A549 (cell line): ENCODE measurements around the gene RUNDC3A. TPM values are rescaled to one million over a fixed set of nuclear protein-coding genes. Genes with fewer than 3 reads are reported as not detected.

Experiments used
- ATAC-seq, 2 experiments: fragments of 200-7000 bp in 1 of 2; fragments of >200 bp in 1 of 2; cut with Nextera tagmentation in 1 of 2; cut with Tn5 transposase in 1 of 2; 3 replicates each; pipeline versions ENCODE4 v1.8.0 to v1.9.1; 2018 to 2020; ENCODE audit warnings: mild to moderate bottlenecking in 1 of 2, moderate library complexity in 1 of 2
- CTCF ChIA-PET: fragments of 300-600 bp; sonication (Branson Sonifier 250); formaldehyde crosslinking; extraction: SDS; loops from one replicate; lab custom pipeline; 2021; ENCODE audit warnings: antibody characterized with exemption, inconsistent platforms; lab: Yijun Ruan, JAX
- POLR2A ChIA-PET: fragments of 350-600 bp; formaldehyde crosslinking; extraction: SDS; loops from one replicate; lab custom pipeline; 2021; ENCODE audit warnings: antibody characterized with exemption, inconsistent platforms; lab: Yijun Ruan, JAX
- DNase-seq, 2 experiments: peaks; one replicate each; pipeline versions ENCODE4 v3.0.0 to v3.0.0-alpha.2; 2011 to 2016; ENCODE audit warnings: low read depth in 1 of 2, low spot score in 1 of 2
- FAIRE-seq: peaks from 2 replicates; lab custom pipeline; 2011; peaks lifted over from hg19 to GRCh38; lab: Jason Lieb, UNC
- H3K27ac ChIP-seq, 2 experiments: fragments of >200 bp; sonication (Bioruptor Twin); formaldehyde crosslinking; 3 replicates each; pipeline ENCODE4 v1.5.1; 2016 to 2017
- H3K4me1 ChIP-seq: fragments of >200 bp; sonication (Bioruptor Twin); formaldehyde crosslinking; 3 replicates; pipeline ENCODE4 v1.6.1; 2016
- H3K4me2 ChIP-seq: fragments of >200 bp; sonication (Bioruptor Twin); formaldehyde crosslinking; 3 replicates; pipeline ENCODE4 v1.6.1; 2016
- H3K4me3 ChIP-seq: fragments of >200 bp; sonication (Bioruptor Twin); formaldehyde crosslinking; 3 replicates; pipeline ENCODE4 v1.5.1; 2016
- H3K9me3 ChIP-seq: fragments of >200 bp; sonication (Bioruptor Twin); formaldehyde crosslinking; 3 replicates; pipeline ENCODE4 v1.6.1; 2016
- BHLHE40 ChIP-seq: IDR thresholded peaks from 2 replicates; pipeline ENCODE4 v1.6.1; 2012; ENCODE audit warnings: low read depth, low read length, inconsistent platforms
- CBX2 ChIP-seq: fragments of 200-600 bp; sonication (generic); IDR thresholded peaks from 2 replicates; pipeline ENCODE4 v1.6.1; 2016; ENCODE audit warnings: low read depth, mild to moderate bottlenecking, borderline replicate concordance
- EHF ChIP-seq: fragments of 250-450 bp; sonication (Bioruptor Pico); IDR thresholded peaks from 2 replicates; pipeline ENCODE4 v1.5.0; 2020; ENCODE audit warnings: mild to moderate bottlenecking
- EHMT2 ChIP-seq: fragments of 200-600 bp; sonication (generic); IDR thresholded peaks from 2 replicates; pipeline ENCODE4 v1.6.1; 2016; ENCODE audit warnings: antibody characterized with exemption, low read depth, mild to moderate bottlenecking, moderate library complexity
- EP300 ChIP-seq, 2 experiments: fragments of >200 bp; sonication (Bioruptor Twin); formaldehyde crosslinking; IDR thresholded peaks; 2 replicates in 1 of 2; 3 replicates in 1 of 2; pipeline ENCODE4 v1.6.1; 2016 to 2017
- FOSL2 ChIP-seq, 2 experiments: fragments of 450-650 bp in 1 of 2; fragments of >200 bp in 1 of 2; sonication (Bioruptor Twin) in 1 of 2; formaldehyde crosslinking; IDR thresholded peaks; 2 replicates each; pipeline versions ENCODE4 v1.5.0 to v1.6.1; 2016 to 2020; ENCODE audit warnings: mild to moderate bottlenecking in 1 of 2, moderate library complexity in 1 of 2
- GATA3 ChIP-seq: IDR thresholded peaks from 2 replicates; pipeline ENCODE4 v1.6.1; 2012; ENCODE audit warnings: borderline replicate concordance
- HOXA7 ChIP-seq: fragments of 250-450 bp; sonication (Bioruptor Pico); IDR thresholded peaks from 2 replicates; pipeline ENCODE4 v1.5.0; 2020; ENCODE audit warnings: mild to moderate bottlenecking, moderate library complexity
- HOXB13 ChIP-seq: fragments of 250-450 bp; sonication (Bioruptor Pico); IDR thresholded peaks from 2 replicates; pipeline ENCODE4 v1.5.0; 2020; ENCODE audit warnings: low read depth, mild to moderate bottlenecking, moderate library complexity
- HOXB5 ChIP-seq: fragments of 250-450 bp; sonication (Bioruptor Pico); IDR thresholded peaks from 2 replicates; pipeline ENCODE4 v1.5.0; 2020; ENCODE audit warnings: mild to moderate bottlenecking, moderate library complexity
- JUN ChIP-seq, 2 experiments: fragments of >200 bp; sonication (Bioruptor Twin); formaldehyde crosslinking; IDR thresholded peaks; 2 replicates in 1 of 2; 3 replicates in 1 of 2; pipeline ENCODE4 v1.6.1; 2016 to 2017
- JUNB ChIP-seq: fragments of >200 bp; sonication (Bioruptor Twin); formaldehyde crosslinking; IDR thresholded peaks from 2 replicates; pipeline ENCODE4 v1.6.1; 2016
- KDM5A ChIP-seq: fragments of 200-600 bp; sonication (generic); IDR thresholded peaks from 2 replicates; pipeline ENCODE4 v1.6.1; 2016; ENCODE audit warnings: antibody characterized with exemption, mild to moderate bottlenecking
- MAFK ChIP-seq: fragments of 450-650 bp; IDR thresholded peaks from 2 replicates; pipeline ENCODE4 v1.6.1; 2014; ENCODE audit not compliant: partially characterized antibody
- MYC ChIP-seq: IDR thresholded peaks from 2 replicates; pipeline ENCODE4 v1.6.1; 2012; ENCODE audit warnings: mild to moderate bottlenecking, inconsistent platforms, low read length, improper control_type of control experiment, borderline replicate concordance
- NFE2L2 ChIP-seq: fragments of 150-350 bp; conservative IDR thresholded peaks from 2 replicates; pipeline ENCODE4 v1.6.1; 2014; ENCODE audit warnings: low read length
- NPAS2 ChIP-seq: fragments of 250-450 bp; sonication (Bioruptor Pico); IDR thresholded peaks from 2 replicates; pipeline ENCODE4 v1.8.0; 2022; ENCODE audit warnings: mild to moderate bottlenecking, moderate library complexity, borderline replicate concordance
- NR3C1 ChIP-seq: fragments of >200 bp; sonication (Bioruptor Twin); formaldehyde crosslinking; IDR thresholded peaks from 3 replicates; pipeline ENCODE4 v1.6.1; 2017
- PHF8 ChIP-seq: fragments of 200-600 bp; sonication (generic); IDR thresholded peaks from 2 replicates; pipeline ENCODE4 v1.6.1; 2016; ENCODE audit warnings: low read depth, mild to moderate bottlenecking, antibody characterized with exemption, moderate library complexity, borderline replicate concordance
- POLR2A ChIP-seq: IDR thresholded peaks from 2 replicates; pipeline ENCODE4 v1.6.1; 2012; ENCODE audit warnings: mild to moderate bottlenecking, low read length
- RAD21 ChIP-seq, 2 experiments: fragments of >200 bp in 1 of 2; sonication (Bioruptor Twin) in 1 of 2; formaldehyde crosslinking in 1 of 2; IDR thresholded peaks in 1 of 2; conservative IDR thresholded peaks in 1 of 2; 2 replicates in 1 of 2; 3 replicates in 1 of 2; pipeline ENCODE4 v1.6.1; 2012 to 2018; ENCODE audit warnings: inconsistent platforms in 1 of 2
- RARB ChIP-seq: fragments of 250-450 bp; sonication (Bioruptor Pico); IDR thresholded peaks from 2 replicates; pipeline ENCODE4 v1.8.0; 2021; ENCODE audit warnings: mild to moderate bottlenecking, moderate library complexity
- RCOR1 ChIP-seq: fragments of 150-350 bp; IDR thresholded peaks from 2 replicates; pipeline ENCODE4 v1.6.1; 2014; ENCODE audit warnings: antibody characterized with exemption, low read length, low read depth
- RNF2 ChIP-seq: fragments of 200-600 bp; sonication (generic); IDR thresholded peaks from 2 replicates; pipeline ENCODE4 v1.6.1; 2016; ENCODE audit warnings: low read depth, mild to moderate bottlenecking, antibody characterized with exemption, moderate library complexity, borderline replicate concordance
- SMC3 ChIP-seq: fragments of >200 bp; sonication (Bioruptor Twin); formaldehyde crosslinking; IDR thresholded peaks from 3 replicates; pipeline ENCODE4 v1.6.1; 2018; ENCODE audit warnings: inconsistent platforms
- ZC3H11A ChIP-seq: fragments of 450-650 bp; IDR thresholded peaks from 2 replicates; pipeline ENCODE4 v1.6.1; 2014; ENCODE audit warnings: antibody characterized with exemption, mild to moderate bottlenecking
- ZFP36 ChIP-seq: fragments of 450-650 bp; IDR thresholded peaks from 2 replicates; pipeline ENCODE4 v1.6.1; 2014; ENCODE audit warnings: borderline replicate concordance; ENCODE audit not compliant: partially characterized antibody
- WGBS: methylation state at CpG from one replicate; pipeline ENCODE4 v1.1.6; 2017; ENCODE audit errors: missing lambda C conversion rate; 5-methylcytosine and 5-hydroxymethylcytosine counted together
- polyA plus RNA-seq, 4 experiments: library from polyadenylated mRNA; depleted of rRNA in 3 of 4; stranded (reverse); fragments of >200 nt; fragmentation: RNase III in 1 of 4; extraction: RNeasy Plus Mini Kit Qiagen cat#74134 plus additional on column Dnase treatment in 1 of 4; gene quantifications; 2 replicates in 3 of 4; 3 replicates in 1 of 4; pipeline ENCODE4 v1.2.3, GENCODE V29; 2011 to 2017
- TF ChIP-seq, protein P1 (sequence below): IDR thresholded peaks from 2 replicates; pipeline ENCODE4 v1.6.1; 2012; ENCODE audit warnings: low read depth, borderline replicate concordance
- TF ChIP-seq, protein P2 (sequence below): fragments of 450-650 bp; IDR thresholded peaks from 2 replicates; pipeline ENCODE4 v1.6.1; 2014; ENCODE audit warnings: antibody characterized with exemption
- TF ChIP-seq, protein P3 (sequence below): fragments of >200 bp; sonication (Bioruptor Twin); formaldehyde crosslinking; IDR thresholded peaks from 2 replicates; pipeline ENCODE4 v1.6.1; 2016
- TF ChIP-seq, protein P4 (sequence below): fragments of 150-350 bp; IDR thresholded peaks from 2 replicates; pipeline ENCODE4 v1.6.1; 2014; ENCODE audit warnings: low read depth, mild to moderate bottlenecking, low read length
- TF ChIP-seq, protein P5 (sequence below): fragments of >200 bp; sonication (Bioruptor Twin); formaldehyde crosslinking; IDR thresholded peaks from 3 replicates; pipeline ENCODE4 v1.6.1; 2016

Gene RUNDC3A
- polyA plus RNA-seq, 2 of the 4 experiments (the other 2 are of a cell fraction), result 0.45 to 0.48 TPM

DNA sequence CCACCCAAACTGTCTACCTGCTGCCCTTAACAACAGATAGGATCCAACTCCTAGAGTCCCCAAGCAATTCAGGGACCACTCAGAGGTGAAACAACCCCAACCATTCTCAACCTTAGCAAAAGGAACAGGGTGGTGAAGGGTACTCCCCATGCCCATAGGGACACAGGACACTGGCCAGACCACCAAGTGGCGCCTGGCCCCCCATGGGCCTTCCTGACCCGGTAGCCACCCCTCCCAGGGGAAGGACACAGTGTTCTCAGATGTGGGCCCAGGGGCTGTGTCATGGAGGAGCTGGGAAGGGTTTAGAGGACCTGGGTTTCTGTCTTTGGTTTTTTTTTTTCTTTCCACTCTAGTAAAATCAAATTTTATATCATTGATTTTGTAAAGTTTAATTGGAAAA lies 25.9 kb downstream of the RUNDC3A start:
- 45% methylated on average over 2 of the region's 2 CpGs for WGBS
- Histone ChIP-seq H3K4me3 (no peak overlapping the region), H3K4me1 (peaks cover 11% of the 10 kb centered on the region), H3K27ac (no peak overlapping the region), H3K4me2 (no peak overlapping the region)
- POLR2A ChIA-PET, result no interaction called here
- no peak for DNase-seq
- TF ChIP-seq ZFP36 (no peak), RNF2 (no peak), NR3C1 (no peak), JUNB (no peak), EHMT2 (no peak), POLR2A (no peak), NFE2L2 (no peak), RCOR1 (no peak), PHF8 (no peak), SMC3 (no peak), GATA3 (no peak), NPAS2 (CRISPR knock-in tag) (no peak), ZC3H11A (no peak), BHLHE40 (no peak), JUN (IDR thresholded peaks at IDR 0.05) (no peak), HOXB13 (CRISPR knock-in tag) (no peak), MAFK (no peak)
- TF ChIP-seq, protein P1, sequence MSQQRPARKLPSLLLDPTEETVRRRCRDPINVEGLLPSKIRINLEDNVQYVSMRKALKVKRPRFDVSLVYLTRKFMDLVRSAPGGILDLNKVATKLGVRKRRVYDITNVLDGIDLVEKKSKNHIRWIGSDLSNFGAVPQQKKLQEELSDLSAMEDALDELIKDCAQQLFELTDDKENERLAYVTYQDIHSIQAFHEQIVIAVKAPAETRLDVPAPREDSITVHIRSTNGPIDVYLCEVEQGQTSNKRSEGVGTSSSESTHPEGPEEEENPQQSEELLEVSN, result no peak
- TF ChIP-seq, protein P2, sequence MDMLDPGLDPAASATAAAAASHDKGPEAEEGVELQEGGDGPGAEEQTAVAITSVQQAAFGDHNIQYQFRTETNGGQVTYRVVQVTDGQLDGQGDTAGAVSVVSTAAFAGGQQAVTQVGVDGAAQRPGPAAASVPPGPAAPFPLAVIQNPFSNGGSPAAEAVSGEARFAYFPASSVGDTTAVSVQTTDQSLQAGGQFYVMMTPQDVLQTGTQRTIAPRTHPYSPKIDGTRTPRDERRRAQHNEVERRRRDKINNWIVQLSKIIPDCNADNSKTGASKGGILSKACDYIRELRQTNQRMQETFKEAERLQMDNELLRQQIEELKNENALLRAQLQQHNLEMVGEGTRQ, result no peak
- TF ChIP-seq, protein P3, sequence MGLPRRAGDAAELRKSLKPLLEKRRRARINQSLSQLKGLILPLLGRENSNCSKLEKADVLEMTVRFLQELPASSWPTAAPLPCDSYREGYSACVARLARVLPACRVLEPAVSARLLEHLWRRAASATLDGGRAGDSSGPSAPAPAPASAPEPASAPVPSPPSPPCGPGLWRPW, result no peak
- TF ChIP-seq, all 56 proteins: peak for 0
- no peaks in the 10 kb centered on the region for H3K9me3 ChIP-seq
- CTCF ChIA-PET, result interaction anchor here (2.2 to 13.6 kb wide), 3 partner anchors 14 to 121 kb away, joined by 8 to 327 read pairs (median 246); partner anchors contain the start of genes FAM171A2 and GRN
- ATAC-seq (no peak), FAIRE-seq (no peak)

DNA sequence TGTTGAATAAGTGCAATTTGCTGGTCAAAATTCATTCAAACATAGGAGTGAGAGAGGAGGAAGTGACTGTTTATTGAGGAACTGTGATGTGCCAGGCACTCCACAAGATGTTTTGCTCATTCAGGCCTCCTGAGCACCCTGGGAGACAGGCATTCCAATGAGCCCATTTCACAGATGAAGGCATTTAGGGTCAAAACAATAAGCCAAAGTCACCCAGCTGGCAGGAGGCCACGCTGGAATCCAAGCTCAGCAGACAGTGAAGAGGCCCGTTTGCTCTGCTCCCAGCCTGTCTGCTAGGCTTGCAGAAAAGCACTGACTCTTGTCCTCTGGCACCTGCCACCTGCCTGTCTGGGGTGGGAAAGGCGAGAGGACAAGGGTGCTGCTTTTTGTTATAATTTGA lies 26.3 kb downstream of the RUNDC3A start:
- Histone ChIP-seq H3K4me3 (no peak overlapping the region), H3K9me3 (no peaks in the 10 kb centered on the region), H3K27ac (no peak overlapping the region), H3K4me2 (no peak overlapping the region), H3K4me1 (peaks cover 11% of the 10 kb centered on the region)
- TF ChIP-seq PHF8 (no peak), HOXA7 (CRISPR knock-in tag) (no peak)
- TF ChIP-seq, protein P4, sequence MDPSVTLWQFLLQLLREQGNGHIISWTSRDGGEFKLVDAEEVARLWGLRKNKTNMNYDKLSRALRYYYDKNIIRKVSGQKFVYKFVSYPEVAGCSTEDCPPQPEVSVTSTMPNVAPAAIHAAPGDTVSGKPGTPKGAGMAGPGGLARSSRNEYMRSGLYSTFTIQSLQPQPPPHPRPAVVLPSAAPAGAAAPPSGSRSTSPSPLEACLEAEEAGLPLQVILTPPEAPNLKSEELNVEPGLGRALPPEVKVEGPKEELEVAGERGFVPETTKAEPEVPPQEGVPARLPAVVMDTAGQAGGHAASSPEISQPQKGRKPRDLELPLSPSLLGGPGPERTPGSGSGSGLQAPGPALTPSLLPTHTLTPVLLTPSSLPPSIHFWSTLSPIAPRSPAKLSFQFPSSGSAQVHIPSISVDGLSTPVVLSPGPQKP, result no peak
- POLR2A ChIA-PET, result interaction anchor here (0.7 to 1.1 kb wide), 3 partner anchors 10 to 122 kb away, joined by 3 to 4 read pairs (median 3); partner anchors contain the start of genes GRN and SLC25A39
- 30% methylated on average over 3 of the region's 3 CpGs for WGBS
- FAIRE-seq (no peak), DNase-seq (no peak), ATAC-seq (no peak)
- CTCF ChIA-PET, result interaction anchor here (0.6 to 13.6 kb wide), 6 partner anchors 13 to 259 kb away, joined by 3 to 327 read pairs (median 6); partner anchors contain the start of genes FAM171A2 and GRN

- 57% methylated on average over 3 of the region's 3 CpGs for WGBS
- no peak for DNase-seq
- H3K4me3 ChIP-seq, result no peak overlapping the region
- no peak for FAIRE-seq
- POLR2A ChIA-PET, result interaction anchor here (0.7 to 1.1 kb wide), 3 partner anchors 10 to 133 kb away, joined by 3 to 5 read pairs (median 3); partner anchors contain the start of gene GRN
- no peak overlapping the region for H3K4me2 ChIP-seq
- CTCF ChIA-PET, result interaction anchor here (0.7 to 13.6 kb wide), 6 partner anchors 12 to 293 kb away, joined by 3 to 327 read pairs (median 6); partner anchors contain the start of genes FAM171A2 and GRN
- peaks cover 11% of the 10 kb centered on the region for H3K4me1 ChIP-seq
- H3K27ac ChIP-seq, result no peak overlapping the region
- no peaks in the 10 kb centered on the region for H3K9me3 ChIP-seq
- ATAC-seq, result no peak
- TF ChIP-seq CBX2 (no peak), NR3C1 (no peak), ZFP36 (no peak), KDM5A (no peak), EHF (no peak), MYC (no peak), RARB (no peak), HOXB5 (CRISPR knock-in tag) (no peak), RAD21 (conservative IDR thresholded peaks at IDR 0.05 in 1 of 2, IDR thresholded peaks at IDR 0.05 in 1 of 2) (no peak), RNF2 (no peak), FOSL2 (IDR thresholded peaks at IDR 0.05) (no peak), FOSL2 (CRISPR knock-in tag; IDR thresholded peaks at IDR 0.05) (no peak), EP300 (IDR thresholded peaks at IDR 0.05) (no peak), EHMT2 (no peak)
- TF ChIP-seq, protein P5, sequence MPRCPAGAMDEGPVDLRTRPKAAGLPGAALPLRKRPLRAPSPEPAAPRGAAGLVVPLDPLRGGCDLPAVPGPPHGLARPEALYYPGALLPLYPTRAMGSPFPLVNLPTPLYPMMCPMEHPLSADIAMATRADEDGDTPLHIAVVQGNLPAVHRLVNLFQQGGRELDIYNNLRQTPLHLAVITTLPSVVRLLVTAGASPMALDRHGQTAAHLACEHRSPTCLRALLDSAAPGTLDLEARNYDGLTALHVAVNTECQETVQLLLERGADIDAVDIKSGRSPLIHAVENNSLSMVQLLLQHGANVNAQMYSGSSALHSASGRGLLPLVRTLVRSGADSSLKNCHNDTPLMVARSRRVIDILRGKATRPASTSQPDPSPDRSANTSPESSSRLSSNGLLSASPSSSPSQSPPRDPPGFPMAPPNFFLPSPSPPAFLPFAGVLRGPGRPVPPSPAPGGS, result no peak
These were observed 27.2 kb downstream of the RUNDC3A start for GRCh38 chr17:44335564-44335963.
